HCT116 (cell line): ENCODE data around the gene VTN. TPM values are rescaled to one million over a fixed set of nuclear protein-coding genes. Genes with fewer than 3 reads are reported as not detected.

Experiments used
- ATAC-seq: fragments of 200-7000 bp; cut with Tn5 transposase; 2 replicates; pipeline ENCODE4 v1.9.1; 2020; ENCODE audit warnings: mild to moderate bottlenecking, moderate library complexity
- BruUV-seq: library from RNA; stranded (reverse); fragments of 400-500 nt; replicated peaks from 2 replicates; lab custom pipeline; 2021; lab: Mats Ljungman, UMichigan
- CTCF ChIA-PET: fragments of 300-600 bp; sonication (Branson Sonifier 250); formaldehyde crosslinking; loops from one replicate; lab custom pipeline; 2021; ENCODE audit warnings: antibody characterized with exemption; lab: Charles Lee
- POLR2A ChIA-PET: fragments of 300-600, 350-600 bp; sonication (Branson Sonifier 250); formaldehyde crosslinking; loops from one replicate; lab custom pipeline; 2021; ENCODE audit warnings: antibody characterized with exemption; lab: Charles Lee
- RAD21 ChIA-PET, 2 experiments: fragments of 300-600 bp; sonication (Branson Sonifier 250); formaldehyde crosslinking; loops; one replicate each; lab custom pipeline; 2023; ENCODE audit warnings: low total read pairs in 2 of 2; ENCODE audit not compliant: uncharacterized antibody in 2 of 2, unreplicated experiment in 2 of 2, low non-redundant PET in 1 of 2; lab: Charles Lee
- DNase-seq: peaks from one replicate; pipeline ENCODE4 v3.0.0-alpha.2; 2010; ENCODE audit warnings: low read depth, low spot score
- H2AFZ ChIP-seq: fragments of 200-600 bp; shearing (Covaris generic), sonication (generic); 2 replicates; pipeline ENCODE4 v1.6.1; 2017; ENCODE audit warnings: low read depth, mixed run types, mixed read lengths, antibody characterized with exemption, low read length; ENCODE audit not compliant: poor library complexity, severe bottlenecking
- H3K27ac ChIP-seq: 2 replicates; pipeline ENCODE4 v1.5.1; 2012; ENCODE audit warnings: low read depth, low read length
- H3K27me3 ChIP-seq: fragments of 200-600 bp; sonication (generic); 2 replicates; pipeline ENCODE4 v1.6.1; 2016; ENCODE audit warnings: mixed run types, low read length, mixed read lengths; ENCODE audit not compliant: insufficient read depth
- H3K36me3 ChIP-seq, 2 experiments: fragments of 200-500 bp in 1 of 2; fragments of 200-600 bp in 1 of 2; sonication (Bioruptor generic) in 1 of 2; sonication (generic) in 1 of 2; 2 replicates each; pipeline versions ENCODE4 v1.5.1 to v1.6.1; 2014 to 2016; ENCODE audit warnings: low read length in 2 of 2, inconsistent platforms in 1 of 2, mixed read lengths in 1 of 2, mixed run types in 1 of 2; ENCODE audit not compliant: insufficient read depth in 2 of 2, control insufficient read depth in 1 of 2
- H3K4me1 ChIP-seq, 2 experiments: fragments of 200-600 bp in 1 of 2; sonication (generic) in 1 of 2; 2 replicates each; pipeline versions ENCODE4 v1.5.1 to v1.6.1; 2012 to 2017; ENCODE audit warnings: low read length in 2 of 2, inconsistent platforms in 1 of 2, mild to moderate bottlenecking in 1 of 2, mixed read lengths in 1 of 2, mixed run types in 1 of 2, moderate library complexity in 1 of 2; ENCODE audit not compliant: insufficient read depth in 2 of 2, control insufficient read depth in 1 of 2
- H3K4me2 ChIP-seq: fragments of 200-600 bp; sonication (generic); 2 replicates; pipeline ENCODE4 v1.6.1; 2017; ENCODE audit warnings: mixed run types, low read length, mixed read lengths
- H3K4me3 ChIP-seq, 2 experiments: fragments of 200-600 bp in 1 of 2; sonication (generic) in 1 of 2; replicated peaks in 1 of 2; 2 replicates each; pipeline ENCODE4 v1.5.1; 2011 to 2016; ENCODE audit warnings: low read length in 2 of 2, control low read depth in 1 of 2, low read depth in 1 of 2, mild to moderate bottlenecking in 1 of 2, mixed read lengths in 1 of 2, mixed run types in 1 of 2
- H3K79me2 ChIP-seq: fragments of 200-600 bp; sonication (generic); 2 replicates; pipeline ENCODE4 v1.6.1; 2017; ENCODE audit warnings: mild to moderate bottlenecking, mixed run types, low read length, moderate library complexity, mixed read lengths; ENCODE audit not compliant: insufficient read depth
- H3K9ac ChIP-seq: fragments of 200-600 bp; sonication (generic); 2 replicates; pipeline ENCODE4 v1.6.1; 2016; ENCODE audit warnings: low read length, mixed read lengths
- H3K9me2 ChIP-seq: fragments of 200-600 bp; sonication (generic), shearing (Covaris generic); 2 replicates; pipeline ENCODE4 v1.6.1; 2017; ENCODE audit warnings: mixed run types, mild to moderate bottlenecking, moderate library complexity; ENCODE audit not compliant: insufficient read depth
- H3K9me3 ChIP-seq, 2 experiments: fragments of 200-500 bp in 1 of 2; fragments of 200-600 bp in 1 of 2; sonication (Bioruptor generic) in 1 of 2; sonication (generic) in 1 of 2; 2 replicates each; pipeline ENCODE4 v1.6.1; 2014 to 2017; ENCODE audit warnings: low read length in 2 of 2, mixed read lengths in 2 of 2, inconsistent platforms in 1 of 2, low read depth in 1 of 2, mild to moderate bottlenecking in 1 of 2, mixed run types in 1 of 2, moderate library complexity in 1 of 2; ENCODE audit not compliant: control insufficient read depth in 1 of 2, insufficient read depth in 1 of 2
- H4K20me1 ChIP-seq: fragments of 200-600 bp; sonication (generic), shearing (Covaris generic); 2 replicates; pipeline ENCODE4 v1.6.1; 2017; ENCODE audit warnings: mixed run types, mild to moderate bottlenecking, moderate library complexity; ENCODE audit not compliant: insufficient read depth
- CBX3 ChIP-seq: IDR thresholded peaks from 2 replicates; pipeline ENCODE4 v1.6.1; 2012; ENCODE audit warnings: low read depth
- CEBPB ChIP-seq: IDR thresholded peaks from 2 replicates; pipeline ENCODE4 v1.6.1; 2012; ENCODE audit warnings: low read depth
- EGR1 ChIP-seq: IDR thresholded peaks from 2 replicates; pipeline ENCODE4 v1.6.1; 2012; ENCODE audit warnings: low read depth
- EZH2 ChIP-seq: fragments of 200-600 bp; sonication (generic); IDR thresholded peaks from 2 replicates; pipeline ENCODE4 v1.6.1; 2017; ENCODE audit warnings: antibody characterized with exemption, mixed run types
- POLR2A ChIP-seq: IDR thresholded peaks from 2 replicates; pipeline ENCODE4 v1.7.0; 2011; ENCODE audit warnings: borderline replicate concordance; ENCODE audit not compliant: insufficient read depth, insufficient read length; ENCODE audit errors: extremely low read depth
- RAD21 ChIP-seq: IDR thresholded peaks from 2 replicates; pipeline ENCODE4 v1.6.1; 2012; ENCODE audit warnings: low read depth, mild to moderate bottlenecking
- SP1 ChIP-seq: IDR thresholded peaks from 2 replicates; pipeline ENCODE4 v1.6.1; 2012; ENCODE audit warnings: low read depth
- SRF ChIP-seq: IDR thresholded peaks from 2 replicates; pipeline ENCODE4 v1.6.1; 2012; ENCODE audit warnings: low read depth
- TCF7L2 ChIP-seq: IDR thresholded peaks from 2 replicates; pipeline ENCODE4 v1.7.0; 2011; ENCODE audit warnings: borderline replicate concordance, inconsistent platforms; ENCODE audit not compliant: insufficient read depth, insufficient read length; ENCODE audit errors: extremely low read depth
- ZBTB33 ChIP-seq: IDR thresholded peaks from 2 replicates; pipeline ENCODE4 v1.6.1; 2011; ENCODE audit warnings: mild to moderate bottlenecking, low read length, moderate library complexity; ENCODE audit not compliant: insufficient replicate concordance; ENCODE audit errors: extremely low read depth
- intact Hi-C: fragments of 100-400 bp; cut with micrococcal nuclease; formaldehyde crosslinking; loops from 2 replicates; pipeline ENCODE4 v1.10.0; 2022
- total RNA-seq: library from RNA; stranded (reverse); gene quantifications from one replicate; pipeline ENCODE4 v1.2.1, GENCODE V29; 2021; ENCODE audit not compliant: unreplicated experiment
- TF ChIP-seq, protein P1 (sequence below), 3 experiments: fragments of 200-600 bp in 1 of 3; sonication (generic) in 1 of 3; IDR thresholded peaks in 2 of 3; conservative IDR thresholded peaks in 1 of 3; 2 replicates each; pipeline ENCODE4 v1.5.1; 2012 to 2017; ENCODE audit warnings: low read depth in 2 of 3, low read length in 2 of 3, antibody characterized with exemption in 1 of 3, borderline replicate concordance in 1 of 3, control low read depth in 1 of 3, mild to moderate bottlenecking in 1 of 3, mixed read lengths in 1 of 3, mixed run types in 1 of 3, moderate library complexity in 1 of 3; ENCODE audit not compliant: insufficient read depth in 1 of 3
- TF ChIP-seq, protein P2 (sequence below): IDR thresholded peaks from 2 replicates; pipeline ENCODE4 v1.6.1; 2012

VTN gene
- total RNA-seq, 1 experiment from 2014 or later: 1.5 TPM

DNA sequence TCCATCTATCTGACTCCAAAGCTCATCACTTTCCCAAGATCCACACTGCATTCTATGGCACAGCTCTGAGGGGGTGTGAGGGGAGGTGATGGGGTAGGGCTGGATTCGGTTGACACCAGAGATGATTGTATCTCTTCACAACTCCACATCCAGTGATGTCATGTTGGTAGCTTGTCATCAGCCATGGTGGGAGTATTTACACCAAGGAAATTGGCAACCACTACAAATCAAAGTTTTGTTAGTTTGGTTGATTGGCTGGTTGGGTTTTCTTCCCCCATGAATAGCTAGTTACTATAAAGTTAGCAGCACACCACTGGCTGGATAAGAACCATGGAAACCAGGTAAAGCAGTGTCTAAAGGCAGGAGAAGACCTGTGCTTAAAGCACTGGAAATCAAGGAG lies 20.9 kb upstream of the VTN start:
- H3K4me2 ChIP-seq: no peak overlapping the region
- no peaks in the 10 kb centered on the region for H3K79me2 ChIP-seq
- H3K27me3 ChIP-seq: no peaks in the 10 kb centered on the region
- ATAC-seq (no peak), DNase-seq (no peak)
- intact Hi-C loops: no loop called here
- RAD21 ChIA-PET: no interaction called here
- H3K27ac ChIP-seq: no peak overlapping the region
- no peak overlapping the region for H3K4me3 ChIP-seq
- H3K9me2 ChIP-seq: no peaks in the 10 kb centered on the region
- POLR2A ChIA-PET: no interaction called here
- H3K9ac ChIP-seq: no peak overlapping the region
- H4K20me1 ChIP-seq: no peaks in the 10 kb centered on the region
- BruUV-seq: no TSS peak
- H2AFZ ChIP-seq: no peak overlapping the region
- no peaks in the 10 kb centered on the region for H3K36me3 ChIP-seq
- CTCF ChIA-PET: no interaction called here
- no peaks in the 10 kb centered on the region for H3K9me3 ChIP-seq
- no peaks in the 10 kb centered on the region for H3K4me1 ChIP-seq
- TF ChIP-seq EGR1: no peak
- TF ChIP-seq SRF: no peak
- TF ChIP-seq, protein P1, sequence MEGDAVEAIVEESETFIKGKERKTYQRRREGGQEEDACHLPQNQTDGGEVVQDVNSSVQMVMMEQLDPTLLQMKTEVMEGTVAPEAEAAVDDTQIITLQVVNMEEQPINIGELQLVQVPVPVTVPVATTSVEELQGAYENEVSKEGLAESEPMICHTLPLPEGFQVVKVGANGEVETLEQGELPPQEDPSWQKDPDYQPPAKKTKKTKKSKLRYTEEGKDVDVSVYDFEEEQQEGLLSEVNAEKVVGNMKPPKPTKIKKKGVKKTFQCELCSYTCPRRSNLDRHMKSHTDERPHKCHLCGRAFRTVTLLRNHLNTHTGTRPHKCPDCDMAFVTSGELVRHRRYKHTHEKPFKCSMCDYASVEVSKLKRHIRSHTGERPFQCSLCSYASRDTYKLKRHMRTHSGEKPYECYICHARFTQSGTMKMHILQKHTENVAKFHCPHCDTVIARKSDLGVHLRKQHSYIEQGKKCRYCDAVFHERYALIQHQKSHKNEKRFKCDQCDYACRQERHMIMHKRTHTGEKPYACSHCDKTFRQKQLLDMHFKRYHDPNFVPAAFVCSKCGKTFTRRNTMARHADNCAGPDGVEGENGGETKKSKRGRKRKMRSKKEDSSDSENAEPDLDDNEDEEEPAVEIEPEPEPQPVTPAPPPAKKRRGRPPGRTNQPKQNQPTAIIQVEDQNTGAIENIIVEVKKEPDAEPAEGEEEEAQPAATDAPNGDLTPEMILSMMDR (IDR thresholded peaks at IDR 0.05 in 2 of 3, conservative IDR thresholded peaks at IDR 0.05 in 1 of 3; ENCODE audit: borderline replicate concordance in 1 of 3, insufficient read depth in 1 of 3, low read depth in 2 of 3, low read length in 2 of 3): no peak

- H3K9ac ChIP-seq: no peak overlapping the region
- no peaks in the 10 kb centered on the region for H3K27me3 ChIP-seq
- DNase-seq: no peak
- no peak overlapping the region for H3K4me3 ChIP-seq
- BruUV-seq: no TSS peak
- ChIA-PET POLR2A (no interaction called here), RAD21 (no interaction called here), CTCF (no interaction called here)
- intact Hi-C loops: no loop called here
- ATAC-seq: no peak
- no peaks in the 10 kb centered on the region for H3K79me2 ChIP-seq
- H3K9me2 ChIP-seq: no peaks in the 10 kb centered on the region
- no peaks in the 10 kb centered on the region for H3K9me3 ChIP-seq
- no peaks in the 10 kb centered on the region for H4K20me1 ChIP-seq
- H3K4me2 ChIP-seq: no peak overlapping the region
- no peak overlapping the region for H2AFZ ChIP-seq
- H3K36me3 ChIP-seq: no peaks in the 10 kb centered on the region
- H3K27ac ChIP-seq: no peak overlapping the region
- H3K4me1 ChIP-seq: no peaks in the 10 kb centered on the region
- TF ChIP-seq EZH2 (no peak), CBX3 (no peak), ZBTB33 (no peak), SP1 (no peak), CEBPB (no peak), POLR2A (no peak), TCF7L2 (no peak), RAD21 (no peak), SRF (no peak)
- TF ChIP-seq, protein P1 (IDR thresholded peaks at IDR 0.05 in 2 of 3, conservative IDR thresholded peaks at IDR 0.05 in 1 of 3; ENCODE audit: borderline replicate concordance in 1 of 3, insufficient read depth in 1 of 3, low read depth in 2 of 3, low read length in 2 of 3): no peak
- TF ChIP-seq, protein P2, sequence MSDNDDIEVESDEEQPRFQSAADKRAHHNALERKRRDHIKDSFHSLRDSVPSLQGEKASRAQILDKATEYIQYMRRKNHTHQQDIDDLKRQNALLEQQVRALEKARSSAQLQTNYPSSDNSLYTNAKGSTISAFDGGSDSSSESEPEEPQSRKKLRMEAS: no peak
Measured at GRCh38 chr17:28390563-28390962, 20.5 kb upstream of the VTN start.
